GM19351 (cell line): ENCODE data around the gene ARID1B.
A peak's percentile ranks its signal among the peaks of the same experiment; 100 is the strongest.

ENCODE experiments used
- ATAC-seq: cut with Tn5 transposase; IDR thresholded peaks from one replicate; pipeline ENCODE4 v1.9.1; 2021; ENCODE audit warnings: mild to moderate bottlenecking, moderate library complexity; ENCODE audit not compliant: unreplicated experiment

ARID1B gene

GRCh38 chr6:157066781-157067491 is 289.8 kb downstream of the ARID1B start:
- no peak for ATAC-seq

GRCh38 chr6:157067507-157067906 is 290.3 kb downstream of the ARID1B start:
- ATAC-seq: no peak

- peak; percentile 97 for ATAC-seq
Measured at GRCh38 chr6:157068691-157069324, 291.6 kb downstream of the ARID1B start.

- no peak for ATAC-seq
Measured at GRCh38 chr6:157069585-157069984, 292.4 kb downstream of the ARID1B start.

- ATAC-seq: no peak
Measured at GRCh38 chr6:157070403-157071107, 293.4 kb downstream of the ARID1B start.

- ATAC-seq: no peak
Measured at GRCh38 chr6:157072128-157072527, 294.9 kb downstream of the ARID1B start.

GRCh38 chr6:157073596-157073995 is 296.4 kb downstream of the ARID1B start:
- ATAC-seq: no peak

GRCh38 chr6:157074969-157075368 is 297.8 kb downstream of the ARID1B start:
- no peak for ATAC-seq

GRCh38 chr6:157075549-157076450 is 298.6 kb downstream of the ARID1B start:
- ATAC-seq: peak; percentile 78

GRCh38 chr6:157076451-157076822 is 299.3 kb downstream of the ARID1B start:
- ATAC-seq: no peak

GRCh38 chr6:157077251-157077650 is 300.1 kb downstream of the ARID1B start:
- ATAC-seq: no peak

GRCh38 chr6:157078326-157078725 is 301.1 kb downstream of the ARID1B start:
- no peak for ATAC-seq

GRCh38 chr6:157079277-157079676 is 302.1 kb downstream of the ARID1B start:
- ATAC-seq: no peak

GRCh38 chr6:157079771-157080170 is 302.6 kb downstream of the ARID1B start:
- ATAC-seq: no peak

GRCh38 chr6:157080986-157081391 is 303.8 kb downstream of the ARID1B start:
- no peak for ATAC-seq

- no peak for ATAC-seq
Measured at GRCh38 chr6:157083343-157083742, 306.2 kb downstream of the ARID1B start.

GRCh38 chr6:157086632-157087031 is 309.5 kb downstream of the ARID1B start:
- no peak for ATAC-seq

- ATAC-seq: no peak
Measured at GRCh38 chr6:157087974-157088373, 310.8 kb downstream of the ARID1B start.

GRCh38 chr6:157088841-157089240 is 311.7 kb downstream of the ARID1B start:
- no peak for ATAC-seq

GRCh38 chr6:157089258-157089657 is 312.1 kb downstream of the ARID1B start:
- no peak for ATAC-seq

- no peak for ATAC-seq
Measured at GRCh38 chr6:157089851-157090250, 312.7 kb downstream of the ARID1B start.
